NCI-H345 treated with DMSO at 0.1 percent for 48 hours (cell line): ENCODE results near the gene PELI1.
"Not testable (repeated sequence)": the region's sequence is repeated elsewhere in the genome, so short reads cannot be mapped to it uniquely, and the experiment has no call there.

Experiments
- DNase-seq: peaks from one replicate; lab custom pipeline; 2025; ENCODE audit not compliant: unreplicated experiment; lab: John Stamatoyannopoulos, UW

Gene PELI1

GRCh38 chr2:64090264-64090663 is 54.0 kb downstream of the PELI1 start:
- peak; percentile 76 for DNase-seq

GRCh38 chr2:64086347-64087082 is 57.7 kb downstream of the PELI1 start:
- no peak for DNase-seq

- DNase-seq, result no peak
Observed at GRCh38 chr2:64085936-64086335, 58.3 kb downstream of the PELI1 start.

- DNase-seq, result no peak
Observed at GRCh38 chr2:64081046-64081445, 63.2 kb downstream of the PELI1 start.

GRCh38 chr2:64080179-64080578 is 64.0 kb downstream of the PELI1 start:
- no peak for DNase-seq

- DNase-seq, result not testable (repeated sequence)
Observed at GRCh38 chr2:64079688-64080087, 64.5 kb downstream of the PELI1 start.

GRCh38 chr2:64076828-64077227 is 67.4 kb downstream of the PELI1 start:
- DNase-seq, result not testable (repeated sequence)

- DNase-seq, result not testable (repeated sequence)
Observed at GRCh38 chr2:64074616-64075015, 69.6 kb downstream of the PELI1 start.

GRCh38 chr2:64067326-64067725 is 76.9 kb downstream of the PELI1 start:
- no peak for DNase-seq

GRCh38 chr2:64065516-64065915 is 78.7 kb downstream of the PELI1 start:
- DNase-seq, result no peak

- no peak for DNase-seq
Observed at GRCh38 chr2:64063924-64064331, 80.3 kb downstream of the PELI1 start.

- no peak for DNase-seq
Observed at GRCh38 chr2:64063454-64063853, 80.8 kb downstream of the PELI1 start.

- peak; percentile 6 for DNase-seq
Observed at GRCh38 chr2:64062840-64063239, 81.4 kb downstream of the PELI1 start.

GRCh38 chr2:64059270-64059669 is 85.0 kb downstream of the PELI1 start:
- DNase-seq, result no peak

GRCh38 chr2:64056021-64056420 is 88.2 kb downstream of the PELI1 start:
- no peak for DNase-seq

- DNase-seq, result no peak
Observed at GRCh38 chr2:64054161-64054915, 89.9 kb downstream of the PELI1 start.

- no peak for DNase-seq
Observed at GRCh38 chr2:64052463-64053241, 91.6 kb downstream of the PELI1 start.

GRCh38 chr2:64049633-64050220 is 94.5 kb downstream of the PELI1 start:
- DNase-seq, result peak; percentile 63

GRCh38 chr2:64045938-64046337 is 98.3 kb downstream of the PELI1 start:
- DNase-seq, result no peak
